SK-N-SH (cell line): ENCODE results near the gene NOL8. TPM values are rescaled to one million over a fixed set of nuclear protein-coding genes. Genes with fewer than 3 reads are reported as not detected.

Experiments used
- CTCF ChIA-PET: fragments of 300-600, 350-600 bp; formaldehyde crosslinking; extraction: SDS; loops from one replicate; lab custom pipeline; 2021; lab: Yijun Ruan, JAX
- POLR2A ChIA-PET: fragments of 350-600 bp; sonication (Branson Sonifier 250); formaldehyde crosslinking; extraction: SDS; loops from one replicate; lab custom pipeline; 2020; ENCODE audit warnings: antibody characterized with exemption, inconsistent platforms; lab: Yijun Ruan, JAX
- DNase-seq: peaks from one replicate; pipeline ENCODE4 v3.0.0; 2012
- H2AFZ ChIP-seq: fragments of 200-600 bp; sonication (generic); 2 replicates; pipeline ENCODE4 v1.8.1; 2016; ENCODE audit warnings: antibody characterized with exemption, mild to moderate bottlenecking, low read depth
- H3F3A ChIP-seq: fragments of 200-600 bp; sonication (generic); replicated peaks from 2 replicates; pipeline ENCODE3; 2016; ENCODE audit warnings: antibody characterized with exemption, mild to moderate bottlenecking; ENCODE audit not compliant: insufficient read depth
- H3K27ac ChIP-seq, 2 experiments: fragments of 200-500 bp in 1 of 2; fragments of 200-600 bp in 1 of 2; sonication (Bioruptor generic) in 1 of 2; sonication (generic), shearing (Covaris generic) in 1 of 2; 2 replicates each; pipeline versions ENCODE4 v1.5.1 to v1.6.1; 2014 to 2016; ENCODE audit warnings: low read depth in 2 of 2, inconsistent platforms in 1 of 2, low read length in 1 of 2, mild to moderate bottlenecking in 1 of 2, mixed read lengths in 1 of 2
- H3K27me3 ChIP-seq: fragments of 200-600 bp; sonication (generic), shearing (Covaris generic); 2 replicates; pipeline ENCODE4 v1.6.1; 2016; ENCODE audit warnings: mixed run types; ENCODE audit not compliant: insufficient read depth
- H3K36me3 ChIP-seq, 2 experiments: fragments of 200-500 bp in 1 of 2; fragments of 200-600 bp in 1 of 2; sonication (Bioruptor generic) in 1 of 2; sonication (generic) in 1 of 2; replicated peaks in 1 of 2; 2 replicates each; pipeline versions ENCODE3 to v1.5.1; 2014 to 2016; ENCODE audit warnings: low read length in 1 of 2, mild to moderate bottlenecking in 1 of 2; ENCODE audit not compliant: insufficient read depth in 2 of 2, control insufficient read depth in 1 of 2
- H3K4me1 ChIP-seq, 2 experiments: fragments of 200-500 bp in 1 of 2; fragments of 200-600 bp in 1 of 2; sonication (Bioruptor generic) in 1 of 2; sonication (generic), shearing (Covaris generic) in 1 of 2; 2 replicates each; pipeline versions ENCODE4 v1.5.1 to v1.6.1; 2014 to 2016; ENCODE audit warnings: low read depth in 1 of 2, low read length in 1 of 2, mixed run types in 1 of 2; ENCODE audit not compliant: insufficient read depth in 2 of 2, control insufficient read depth in 1 of 2
- H3K4me2 ChIP-seq: fragments of 200-600 bp; sonication (generic), shearing (Covaris generic); 2 replicates; pipeline ENCODE4 v1.6.1; 2017; ENCODE audit warnings: mixed run types
- H3K4me3 ChIP-seq, 2 experiments: fragments of 200-500 bp in 1 of 2; fragments of 200-600 bp in 1 of 2; sonication (Bioruptor generic) in 1 of 2; sonication (generic), shearing (Covaris generic) in 1 of 2; 2 replicates each; pipeline versions ENCODE4 v1.5.1 to v1.8.1; 2014 to 2016; ENCODE audit warnings: low read depth in 2 of 2, inconsistent platforms in 1 of 2, low read length in 1 of 2, mild to moderate bottlenecking in 1 of 2, mixed read lengths in 1 of 2, moderate library complexity in 1 of 2
- H3K79me2 ChIP-seq: fragments of 200-600 bp; sonication (generic); 2 replicates; pipeline ENCODE4 v1.8.1; 2017; ENCODE audit warnings: mild to moderate bottlenecking; ENCODE audit not compliant: insufficient read depth
- H3K9ac ChIP-seq: fragments of 200-600 bp; sonication (generic); 2 replicates; pipeline ENCODE4 v1.6.1; 2017; ENCODE audit warnings: mixed run types
- H3K9me2 ChIP-seq: fragments of 200-600 bp; sonication (generic); 2 replicates; pipeline ENCODE4 v1.6.1; 2017; ENCODE audit warnings: mixed run types
- H3K9me3 ChIP-seq: fragments of 200-600 bp; sonication (generic); 2 replicates; pipeline ENCODE4 v1.6.1; 2017; ENCODE audit warnings: mixed run types, mild to moderate bottlenecking, moderate library complexity
- H4K20me1 ChIP-seq: fragments of 200-600 bp; sonication (generic); 2 replicates; pipeline ENCODE4 v1.6.1; 2017; ENCODE audit warnings: mild to moderate bottlenecking, mixed run types; ENCODE audit not compliant: insufficient read depth
- ELF1 ChIP-seq: IDR thresholded peaks from 2 replicates; pipeline ENCODE4 v1.4.0; 2012
- EP300 ChIP-seq, 2 experiments: IDR thresholded peaks; 2 replicates each; pipeline versions ENCODE4 v1.4.0 to v1.6.1; 2012; ENCODE audit warnings: borderline replicate concordance in 1 of 2, low read depth in 1 of 2, low read length in 1 of 2
- EZH2phosphoT487 ChIP-seq: fragments of 200-600 bp; sonication (generic); IDR thresholded peaks from 2 replicates; pipeline ENCODE4 v1.6.1; 2017; ENCODE audit warnings: low read depth, mixed run types, mild to moderate bottlenecking, antibody characterized with exemption, moderate library complexity, borderline replicate concordance
- FOSL2 ChIP-seq: IDR thresholded peaks from 2 replicates; pipeline ENCODE4 v1.4.0; 2012; ENCODE audit warnings: low read depth, mild to moderate bottlenecking, moderate library complexity, borderline replicate concordance
- FOXJ3 ChIP-seq: sonication (generic); formaldehyde crosslinking; IDR thresholded peaks from 2 replicates; pipeline ENCODE4 v1.5.1; 2020; ENCODE audit warnings: mild to moderate bottlenecking, missing genetic modification reagents
- MEF2A ChIP-seq: IDR thresholded peaks from 2 replicates; pipeline ENCODE4 v1.4.0; 2012; ENCODE audit warnings: low read depth, borderline replicate concordance
- NFIC ChIP-seq: IDR thresholded peaks from 2 replicates; pipeline ENCODE4 v1.4.0; 2012; ENCODE audit warnings: borderline replicate concordance
- NRF1 ChIP-seq: IDR thresholded peaks from 2 replicates; pipeline ENCODE4 v1.6.1; 2012; ENCODE audit warnings: low read depth, mild to moderate bottlenecking, low read length
- POLR2AphosphoS5 ChIP-seq: IDR thresholded peaks from 2 replicates; pipeline ENCODE4 v1.6.1; 2012; ENCODE audit warnings: low read depth, low read length
- RAD21 ChIP-seq: IDR thresholded peaks from 2 replicates; pipeline ENCODE4 v1.6.1; 2012; ENCODE audit warnings: mild to moderate bottlenecking, low read length
- RCOR1 ChIP-seq: fragments of 150-350 bp; IDR thresholded peaks from 2 replicates; pipeline ENCODE4 v1.6.1; 2017; ENCODE audit warnings: antibody characterized with exemption, low read length
- RFX5 ChIP-seq: IDR thresholded peaks from 2 replicates; pipeline ENCODE4 v1.6.1; 2012; ENCODE audit warnings: mild to moderate bottlenecking, improper control_type of control experiment, low read length
- SMC3 ChIP-seq: IDR thresholded peaks from 2 replicates; pipeline ENCODE4 v1.6.1; 2012; ENCODE audit warnings: low read depth, low read length, improper control_type of control experiment
- WGBS: methylation state at CpG from one replicate; pipeline ENCODE4 v1.1.6; 2017; ENCODE audit warnings: low lambda C conversion rate; 5-methylcytosine and 5-hydroxymethylcytosine counted together
- polyA plus RNA-seq, 3 experiments: library from polyadenylated mRNA; depleted of rRNA; stranded (reverse); fragments of >200 nt; gene quantifications; 2 replicates each; pipeline ENCODE4 v1.2.3, GENCODE V29; 2012
- TF ChIP-seq, protein P1 (sequence below): IDR thresholded peaks from 2 replicates; pipeline ENCODE4 v1.4.0; 2012; ENCODE audit warnings: low read depth
- TF ChIP-seq, protein P2 (sequence below): IDR thresholded peaks from 2 replicates; pipeline ENCODE4; 2012
- TF ChIP-seq, protein P3 (sequence below): IDR thresholded peaks from 2 replicates; pipeline ENCODE4 v1.4.0; 2012; ENCODE audit warnings: low read depth, borderline replicate concordance
- TF ChIP-seq, protein P4 (sequence below): fragments of 150-350 bp; IDR thresholded peaks from 2 replicates; pipeline ENCODE4 v1.6.1; 2016; ENCODE audit warnings: mild to moderate bottlenecking, low read depth, low read length
- TF ChIP-seq, protein P5 (sequence below): fragments of 150-350 bp; IDR thresholded peaks from 2 replicates; pipeline ENCODE4 v1.6.1; 2017; ENCODE audit warnings: antibody characterized with exemption, low read length, low read depth, borderline replicate concordance

The NOL8 gene
- polyA plus RNA-seq, 1 of the 3 experiments (the other 2 are of a cell fraction): 9.6 TPM

DNA sequence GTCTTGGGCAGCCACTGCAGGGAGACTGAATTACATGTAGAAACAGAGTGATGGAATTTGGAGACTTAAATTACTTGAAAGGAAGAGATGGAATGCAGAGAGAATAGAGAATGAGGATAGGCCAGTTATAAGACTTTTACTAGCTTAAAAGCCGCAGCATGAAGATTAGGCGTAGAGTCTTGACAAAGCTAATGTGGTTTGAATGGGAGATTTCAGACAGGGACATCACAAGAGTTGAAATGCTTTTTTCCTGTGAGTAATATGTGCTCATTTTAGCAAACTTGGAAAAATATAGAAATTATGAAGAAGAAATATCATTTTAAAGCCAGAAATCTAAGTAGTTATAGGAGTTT, 8.1 kb upstream of the NOL8 start:
- H3K36me3 ChIP-seq: peaks cover 0 to under 1% of the 10 kb centered on the region in 2 experiments
- peaks cover 4% of the 10 kb centered on the region for H3F3A ChIP-seq
- H3K9me3 ChIP-seq: no peaks in the 10 kb centered on the region
- H3K27me3 ChIP-seq: no peaks in the 10 kb centered on the region
- DNase-seq: no peak
- H3K79me2 ChIP-seq: no peaks in the 10 kb centered on the region
- peak overlapping the region; percentile 19 to 23; a peak in 2 of 4 replicates for H3K27ac ChIP-seq
- H2AFZ ChIP-seq: no peak overlapping the region
- TF ChIP-seq EP300 (IDR thresholded peaks at IDR 0.05; ENCODE audit: borderline replicate concordance in 1 of 2, low read depth in 1 of 2, low read length in 1 of 2) (no peak), RCOR1 (no peak), NFIC (no peak), SMC3 (no peak), MEF2A (no peak), RAD21 (no peak), POLR2AphosphoS5 (no peak), RFX5 (no peak), FOXJ3 (CRISPR knock-in tag) (no peak), ELF1 (no peak), NRF1 (no peak), FOSL2 (no peak), EZH2phosphoT487 (no peak)
- TF ChIP-seq, protein P1, sequence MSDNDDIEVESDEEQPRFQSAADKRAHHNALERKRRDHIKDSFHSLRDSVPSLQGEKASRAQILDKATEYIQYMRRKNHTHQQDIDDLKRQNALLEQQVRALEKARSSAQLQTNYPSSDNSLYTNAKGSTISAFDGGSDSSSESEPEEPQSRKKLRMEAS: no peak
- TF ChIP-seq, protein P2, sequence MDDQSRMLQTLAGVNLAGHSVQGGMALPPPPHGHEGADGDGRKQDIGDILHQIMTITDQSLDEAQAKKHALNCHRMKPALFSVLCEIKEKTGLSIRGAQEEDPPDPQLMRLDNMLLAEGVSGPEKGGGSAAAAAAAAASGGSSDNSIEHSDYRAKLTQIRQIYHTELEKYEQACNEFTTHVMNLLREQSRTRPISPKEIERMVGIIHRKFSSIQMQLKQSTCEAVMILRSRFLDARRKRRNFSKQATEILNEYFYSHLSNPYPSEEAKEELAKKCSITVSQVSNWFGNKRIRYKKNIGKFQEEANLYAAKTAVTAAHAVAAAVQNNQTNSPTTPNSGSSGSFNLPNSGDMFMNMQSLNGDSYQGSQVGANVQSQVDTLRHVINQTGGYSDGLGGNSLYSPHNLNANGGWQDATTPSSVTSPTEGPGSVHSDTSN: no peak
- TF ChIP-seq, protein P3, sequence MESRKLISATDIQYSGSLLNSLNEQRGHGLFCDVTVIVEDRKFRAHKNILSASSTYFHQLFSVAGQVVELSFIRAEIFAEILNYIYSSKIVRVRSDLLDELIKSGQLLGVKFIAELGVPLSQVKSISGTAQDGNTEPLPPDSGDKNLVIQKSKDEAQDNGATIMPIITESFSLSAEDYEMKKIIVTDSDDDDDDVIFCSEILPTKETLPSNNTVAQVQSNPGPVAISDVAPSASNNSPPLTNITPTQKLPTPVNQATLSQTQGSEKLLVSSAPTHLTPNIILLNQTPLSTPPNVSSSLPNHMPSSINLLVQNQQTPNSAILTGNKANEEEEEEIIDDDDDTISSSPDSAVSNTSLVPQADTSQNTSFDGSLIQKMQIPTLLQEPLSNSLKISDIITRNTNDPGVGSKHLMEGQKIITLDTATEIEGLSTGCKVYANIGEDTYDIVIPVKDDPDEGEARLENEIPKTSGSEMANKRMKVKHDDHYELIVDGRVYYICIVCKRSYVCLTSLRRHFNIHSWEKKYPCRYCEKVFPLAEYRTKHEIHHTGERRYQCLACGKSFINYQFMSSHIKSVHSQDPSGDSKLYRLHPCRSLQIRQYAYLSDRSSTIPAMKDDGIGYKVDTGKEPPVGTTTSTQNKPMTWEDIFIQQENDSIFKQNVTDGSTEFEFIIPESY: no peak
- TF ChIP-seq, protein P4, sequence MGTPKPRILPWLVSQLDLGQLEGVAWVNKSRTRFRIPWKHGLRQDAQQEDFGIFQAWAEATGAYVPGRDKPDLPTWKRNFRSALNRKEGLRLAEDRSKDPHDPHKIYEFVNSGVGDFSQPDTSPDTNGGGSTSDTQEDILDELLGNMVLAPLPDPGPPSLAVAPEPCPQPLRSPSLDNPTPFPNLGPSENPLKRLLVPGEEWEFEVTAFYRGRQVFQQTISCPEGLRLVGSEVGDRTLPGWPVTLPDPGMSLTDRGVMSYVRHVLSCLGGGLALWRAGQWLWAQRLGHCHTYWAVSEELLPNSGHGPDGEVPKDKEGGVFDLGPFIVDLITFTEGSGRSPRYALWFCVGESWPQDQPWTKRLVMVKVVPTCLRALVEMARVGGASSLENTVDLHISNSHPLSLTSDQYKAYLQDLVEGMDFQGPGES: no peak
- TF ChIP-seq, protein P5, sequence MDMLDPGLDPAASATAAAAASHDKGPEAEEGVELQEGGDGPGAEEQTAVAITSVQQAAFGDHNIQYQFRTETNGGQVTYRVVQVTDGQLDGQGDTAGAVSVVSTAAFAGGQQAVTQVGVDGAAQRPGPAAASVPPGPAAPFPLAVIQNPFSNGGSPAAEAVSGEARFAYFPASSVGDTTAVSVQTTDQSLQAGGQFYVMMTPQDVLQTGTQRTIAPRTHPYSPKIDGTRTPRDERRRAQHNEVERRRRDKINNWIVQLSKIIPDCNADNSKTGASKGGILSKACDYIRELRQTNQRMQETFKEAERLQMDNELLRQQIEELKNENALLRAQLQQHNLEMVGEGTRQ: no peak
- WGBS: 100% methylated on average over 2 of the region's 2 CpGs
- H4K20me1 ChIP-seq: no peaks in the 10 kb centered on the region
- no peak overlapping the region for H3K9ac ChIP-seq
- H3K9me2 ChIP-seq: no peaks in the 10 kb centered on the region
- peaks cover 4 to 6% of the 10 kb centered on the region in 2 experiments; a peak in 3 of 4 replicates for H3K4me1 ChIP-seq
- no peak overlapping the region for H3K4me3 ChIP-seq
- POLR2A ChIA-PET: no interaction called here
- CTCF ChIA-PET: interaction anchor here (1.3 to 3.5 kb wide), 5 partner anchors 9 to 195 kb away, joined by 3 to 17 read pairs (median 7); no protein-coding TSS in a partner anchor
- no peak overlapping the region for H3K4me2 ChIP-seq
